MM.1S (cell line): Measurements from ENCODE around the gene TUT7.

Experiments used
- DNase-seq: peaks from one replicate; pipeline ENCODE4 v3.0.0-alpha.2; 2015
- H2AFZ ChIP-seq: fragments of 300-600 bp; sonication (generic); 2 replicates; pipeline ENCODE4 v1.6.0; 2016; ENCODE audit warnings: antibody characterized with exemption, low read length
- H3F3A ChIP-seq: fragments of 300-600 bp; sonication (generic); 2 replicates; pipeline ENCODE4 v1.6.1; 2016; ENCODE audit warnings: mild to moderate bottlenecking, antibody characterized with exemption, low read length, moderate library complexity, mixed read lengths; ENCODE audit not compliant: insufficient read depth
- H3K27ac ChIP-seq: fragments of 300-600 bp; sonication (generic); 2 replicates; pipeline ENCODE4 v1.5.1; 2016; ENCODE audit warnings: mild to moderate bottlenecking, low read length
- H3K27me3 ChIP-seq: fragments of 300-600 bp; sonication (generic); replicated peaks from 2 replicates; pipeline ENCODE4 v1.6.0; 2016; ENCODE audit warnings: low read length; ENCODE audit not compliant: insufficient read depth
- H3K36me3 ChIP-seq: fragments of 300-600 bp; sonication (generic); replicated peaks from 2 replicates; pipeline ENCODE4 v1.6.1; 2016; ENCODE audit warnings: mild to moderate bottlenecking, low read length, mixed read lengths; ENCODE audit not compliant: insufficient read depth
- H3K4me1 ChIP-seq: fragments of 300-600 bp; sonication (generic); 2 replicates; pipeline ENCODE4 v1.6.1; 2016; ENCODE audit warnings: low read length, mixed read lengths
- H3K4me2 ChIP-seq: fragments of 300-600 bp; sonication (generic); 2 replicates; pipeline ENCODE4 v1.6.0; 2016; ENCODE audit warnings: low read depth, low read length
- H3K4me3 ChIP-seq: fragments of 300-600 bp; sonication (generic); 2 replicates; pipeline ENCODE4 v1.5.1; 2016; ENCODE audit warnings: low read length, mixed read lengths
- H3K79me2 ChIP-seq: fragments of 300-600 bp; sonication (generic); 2 replicates; pipeline ENCODE4 v1.6.1; 2016; ENCODE audit warnings: mixed run types, low read length, mixed read lengths
- H3K9ac ChIP-seq: fragments of 300-600 bp; sonication (generic); 2 replicates; pipeline ENCODE4 v1.6.1; 2016; ENCODE audit warnings: low read length, mixed read lengths
- H3K9me2 ChIP-seq: fragments of 300-600 bp; sonication (generic); replicated peaks from 2 replicates; pipeline ENCODE4 v1.6.1; 2016; ENCODE audit warnings: mild to moderate bottlenecking, low read length, mixed read lengths; ENCODE audit not compliant: insufficient read depth
- H3K9me3 ChIP-seq: fragments of 300-600 bp; sonication (generic); replicated peaks from 2 replicates; pipeline ENCODE4 v1.6.1; 2016; ENCODE audit warnings: mild to moderate bottlenecking, low read length, mixed read lengths; ENCODE audit not compliant: insufficient read depth
- H4K20me1 ChIP-seq: fragments of 300-600 bp; sonication (generic); 2 replicates; pipeline ENCODE4 v1.6.1; 2016; ENCODE audit warnings: mild to moderate bottlenecking, low read length, moderate library complexity, mixed read lengths; ENCODE audit not compliant: insufficient read depth
- CTCF ChIP-seq: fragments of 300-600 bp; sonication (generic); IDR thresholded peaks from 2 replicates; pipeline ENCODE4 v1.5.1; 2016; ENCODE audit warnings: antibody characterized with exemption, low read length, mixed read lengths
- EZH2 ChIP-seq: fragments of 300-600 bp; sonication (generic); optimal IDR thresholded peaks from 2 replicates; pipeline ENCODE3; 2017; ENCODE audit warnings: low read depth, mild to moderate bottlenecking, antibody characterized with exemption, low read length, mixed read lengths
- EZH2phosphoT487 ChIP-seq: fragments of 300-600 bp; sonication (generic); IDR thresholded peaks from 2 replicates; pipeline ENCODE4 v1.6.1; 2018; ENCODE audit warnings: antibody characterized with exemption, low read length

The TUT7 gene

GRCh38 chr9:86288499-86289198 is 65.6 kb downstream of the TUT7 start:
- Histone ChIP-seq H3K4me2 (no peak overlapping the region), H3K36me3 (no peaks in the 10 kb centered on the region; the same call in 1 of the 2 replicates), H3K27ac (no peak overlapping the region), H3K4me1 (no peaks in the 10 kb centered on the region), H3K9ac (no peak overlapping the region), H2AFZ (no peak overlapping the region), H3K9me2 (no peaks in the 10 kb centered on the region), H3K4me3 (no peak overlapping the region), H3K9me3 (no peaks in the 10 kb centered on the region), H3K79me2 (no peaks in the 10 kb centered on the region), H4K20me1 (no peaks in the 10 kb centered on the region), H3F3A (no peaks in the 10 kb centered on the region), H3K27me3 (no peaks in the 10 kb centered on the region)
- DNase-seq = no peak
- TF ChIP-seq CTCF (no peak), EZH2 (no peak), EZH2phosphoT487 (no peak)

- Histone ChIP-seq H3K36me3 (no peaks in the 10 kb centered on the region; the same call in 1 of the 2 replicates), H3K9ac (no peak overlapping the region), H3K9me3 (no peaks in the 10 kb centered on the region), H3F3A (peaks cover 9% of the 10 kb centered on the region), H3K9me2 (no peaks in the 10 kb centered on the region), H3K4me2 (no peak overlapping the region), H4K20me1 (no peaks in the 10 kb centered on the region), H3K4me3 (no peak overlapping the region), H3K79me2 (no peaks in the 10 kb centered on the region), H3K27ac (no peak overlapping the region), H3K4me1 (peaks cover 5% of the 10 kb centered on the region; the same call in 1 of the 2 replicates), H3K27me3 (no peaks in the 10 kb centered on the region), H2AFZ (no peak overlapping the region)
- no peak for DNase-seq
- no peak for TF ChIP-seq EZH2
- TF ChIP-seq EZH2phosphoT487 = no peak
- TF ChIP-seq CTCF = no peak
Measured at GRCh38 chr9:86287013-86287412, 67.2 kb downstream of the TUT7 start.

GRCh38 chr9:86286278-86286677 is 67.9 kb downstream of the TUT7 start:
- Histone ChIP-seq H3K79me2 (peaks cover 7% of the 10 kb centered on the region), H3F3A (peaks cover 9% of the 10 kb centered on the region), H3K9me3 (no peaks in the 10 kb centered on the region), H3K9ac (no peak overlapping the region), H4K20me1 (no peaks in the 10 kb centered on the region), H3K4me2 (no peak overlapping the region), H3K27ac (no peak overlapping the region), H3K27me3 (no peaks in the 10 kb centered on the region), H3K9me2 (no peaks in the 10 kb centered on the region), H3K4me1 (peaks cover 5% of the 10 kb centered on the region), H3K4me3 (no peak overlapping the region), H2AFZ (no peak overlapping the region), H3K36me3 (no peaks in the 10 kb centered on the region; the same call in 1 of the 2 replicates)
- no peak for TF ChIP-seq EZH2
- TF ChIP-seq EZH2phosphoT487 = no peak
- TF ChIP-seq CTCF = no peak
- DNase-seq = no peak
